Subcutaneous adipose tissue (tissue), 4 donors: Measurements from ENCODE around the gene BTF3. TPM values are rescaled to one million over a fixed set of nuclear protein-coding genes. Genes with fewer than 3 reads are reported as not detected.

Source experiments
- total RNA-seq, 4 donors: library from RNA; depleted of rRNA; stranded (reverse); fragments of >200 nt; gene quantifications; one replicate each; pipeline ENCODE4 v1.1.0, GENCODE V29; 2016
- TF ChIP-seq, protein P1 (sequence below): fragments of 450-650 bp; IDR thresholded peaks from one replicate; pipeline ENCODE4 v1.5.1; 2016; ENCODE audit warnings: low read depth, mild to moderate bottlenecking, control low read depth, antibody characterized with exemption, moderate library complexity

Gene BTF3
- total RNA-seq, 4 donors from 2014 or later: 429 to 545 (median 461) TPM

DNA sequence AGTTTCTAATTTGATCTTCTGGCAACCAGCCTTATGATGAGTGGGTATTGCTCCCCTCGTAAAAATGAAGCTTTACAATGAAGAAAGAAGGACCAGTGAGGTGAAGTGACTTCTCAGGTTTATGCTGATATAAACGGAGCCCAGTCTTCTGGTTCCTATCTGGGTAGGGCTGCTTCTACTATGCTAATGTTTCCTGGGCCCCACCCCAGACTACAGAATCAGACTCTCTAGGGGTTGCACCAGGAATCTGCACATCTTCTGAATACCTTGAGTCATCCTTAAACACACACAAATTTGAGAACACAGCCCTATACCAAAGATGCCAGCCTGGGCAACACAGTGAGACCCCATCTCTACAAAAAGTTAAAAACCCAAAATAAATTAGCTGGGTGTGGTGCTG is 16.2 kb downstream of the BTF3 start:
- TF ChIP-seq, protein P1, sequence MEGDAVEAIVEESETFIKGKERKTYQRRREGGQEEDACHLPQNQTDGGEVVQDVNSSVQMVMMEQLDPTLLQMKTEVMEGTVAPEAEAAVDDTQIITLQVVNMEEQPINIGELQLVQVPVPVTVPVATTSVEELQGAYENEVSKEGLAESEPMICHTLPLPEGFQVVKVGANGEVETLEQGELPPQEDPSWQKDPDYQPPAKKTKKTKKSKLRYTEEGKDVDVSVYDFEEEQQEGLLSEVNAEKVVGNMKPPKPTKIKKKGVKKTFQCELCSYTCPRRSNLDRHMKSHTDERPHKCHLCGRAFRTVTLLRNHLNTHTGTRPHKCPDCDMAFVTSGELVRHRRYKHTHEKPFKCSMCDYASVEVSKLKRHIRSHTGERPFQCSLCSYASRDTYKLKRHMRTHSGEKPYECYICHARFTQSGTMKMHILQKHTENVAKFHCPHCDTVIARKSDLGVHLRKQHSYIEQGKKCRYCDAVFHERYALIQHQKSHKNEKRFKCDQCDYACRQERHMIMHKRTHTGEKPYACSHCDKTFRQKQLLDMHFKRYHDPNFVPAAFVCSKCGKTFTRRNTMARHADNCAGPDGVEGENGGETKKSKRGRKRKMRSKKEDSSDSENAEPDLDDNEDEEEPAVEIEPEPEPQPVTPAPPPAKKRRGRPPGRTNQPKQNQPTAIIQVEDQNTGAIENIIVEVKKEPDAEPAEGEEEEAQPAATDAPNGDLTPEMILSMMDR: no peak

GRCh38 chr5:73515232-73515631 is 17.0 kb downstream of the BTF3 start:
- TF ChIP-seq, protein P1: no peak

DNA sequence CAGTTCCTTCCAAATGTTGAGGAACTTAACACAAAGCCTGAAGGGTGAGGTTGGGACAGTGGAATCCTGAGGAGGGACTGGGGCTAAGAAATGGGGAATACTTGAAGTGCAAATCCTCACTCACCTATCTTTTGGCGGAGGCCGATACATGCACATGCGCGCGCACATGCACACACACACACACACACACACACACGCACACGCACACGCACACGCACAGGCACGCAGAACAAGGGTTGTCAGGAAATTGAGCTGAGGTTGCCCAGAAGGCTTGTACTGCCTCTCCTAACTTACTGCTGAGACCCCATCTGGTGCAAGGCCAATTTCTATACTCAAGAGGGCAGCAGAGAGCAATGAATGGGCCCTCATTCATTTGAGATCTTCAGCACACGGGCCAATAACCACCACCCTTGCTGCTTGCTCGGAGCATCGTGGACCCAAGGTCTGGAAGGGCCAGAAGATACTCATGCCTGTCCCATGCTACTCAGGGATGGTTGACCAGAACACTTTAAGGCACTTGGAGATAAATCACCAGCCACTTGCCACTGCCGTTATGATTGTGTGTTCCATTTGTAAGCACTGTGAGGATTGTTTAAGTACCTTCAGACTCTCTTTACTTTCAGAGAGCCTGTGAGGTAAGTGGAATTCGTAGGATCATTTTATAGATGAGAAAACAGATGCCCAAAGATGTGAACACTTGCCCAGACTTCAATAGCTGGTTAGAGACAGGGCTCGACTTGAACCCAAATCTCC is 21.5 kb downstream of the BTF3 start:
- TF ChIP-seq, protein P1: no peak

GRCh38 chr5:73522989-73523388 is 24.7 kb downstream of the BTF3 start:
- TF ChIP-seq, protein P1: no peak

DNA sequence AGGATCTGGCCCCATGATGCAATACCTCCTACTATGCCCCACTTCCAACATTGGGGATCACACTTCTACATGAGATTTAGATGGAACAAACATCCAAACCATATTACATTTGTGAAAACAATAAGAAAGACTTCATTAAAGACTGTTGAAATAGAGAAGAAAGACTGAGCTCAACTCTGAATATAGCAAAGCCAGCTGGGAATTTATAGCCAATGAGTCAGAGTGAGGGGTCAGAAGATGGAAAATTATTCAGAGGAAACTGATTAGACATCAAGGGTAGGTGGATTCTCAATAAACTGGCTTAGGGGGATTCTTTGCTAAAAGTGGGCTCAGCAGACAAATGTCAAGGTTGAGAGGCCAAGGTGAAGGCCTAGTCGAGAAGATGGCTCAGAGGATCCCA is 25.6 kb downstream of the BTF3 start:
- TF ChIP-seq, protein P1: no peak

DNA sequence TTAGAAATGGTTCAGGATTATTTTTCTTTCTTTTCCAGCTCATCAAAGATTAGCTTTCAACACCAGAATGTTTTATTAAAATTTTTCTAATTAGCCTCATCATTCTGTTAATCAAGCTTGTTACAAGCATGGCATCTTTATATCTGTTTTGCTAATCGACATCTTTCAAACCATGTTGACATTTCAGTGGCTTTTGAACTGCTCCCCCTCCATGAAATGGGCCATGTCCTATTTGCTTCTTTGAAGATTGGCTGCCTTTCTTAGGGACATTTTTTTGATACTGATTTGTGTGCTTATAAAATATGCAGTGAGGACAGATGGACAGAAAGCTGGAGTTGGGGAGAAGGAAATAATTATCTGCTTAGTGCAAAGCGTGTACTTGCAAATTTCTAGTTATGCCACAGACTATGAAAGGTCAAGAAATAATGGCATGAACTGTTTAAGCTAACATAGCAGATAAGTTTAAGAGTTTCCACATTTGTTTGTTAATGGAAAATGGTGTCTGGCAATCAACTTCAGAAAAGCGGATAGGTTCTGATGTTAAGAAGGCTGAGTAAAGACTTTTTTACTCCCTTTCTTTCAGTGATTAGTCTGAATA is 27.5 kb downstream of the BTF3 start:
- TF ChIP-seq, protein P1: no peak

DNA sequence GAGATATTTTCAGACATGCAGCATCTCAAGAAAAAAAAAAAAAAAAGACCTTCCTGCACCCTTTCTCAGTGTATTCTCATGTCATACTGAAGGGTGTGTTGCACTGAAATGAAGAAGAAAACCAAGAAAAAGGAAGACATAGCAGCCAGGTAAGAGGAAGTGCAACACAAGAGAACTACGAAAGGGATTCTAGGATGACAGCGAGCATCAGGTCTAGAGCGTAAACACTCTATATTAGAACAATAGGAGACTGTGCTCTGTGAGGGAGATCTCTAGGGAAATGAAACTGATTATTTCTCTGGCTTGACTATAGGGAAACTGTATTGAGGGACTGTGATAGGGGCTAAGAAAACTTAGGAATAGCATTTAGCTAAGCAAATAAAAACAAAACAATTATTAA is 30.0 kb downstream of the BTF3 start:
- TF ChIP-seq, protein P1: no peak
